ENCODE data around the gene MGRN1.
A peak's percentile ranks its signal among the peaks of the same experiment; 100 is the strongest.
"Not testable (repeated sequence)": the region's sequence is repeated elsewhere in the genome, so short reads cannot be mapped to it uniquely, and the experiment has no call there.

The MGRN1 gene

GRCh38 chr16:4734730-4735535 is 110.3 kb downstream of the MGRN1 start:
- WGBS, 2 experiments, result 16 to 17% methylated on average over 38 of the region's 38 CpGs
- Histone ChIP-seq H3K4me1 (ENCODE audit: control insufficient read depth, insufficient read depth, low read length) (no peaks in the 10 kb centered on the region), H3K9me3 (ENCODE audit: control insufficient read depth, low read length) (no peaks in the 10 kb centered on the region), H3K4me3 (ENCODE audit: insufficient read depth, low read depth, low read length) (peak overlapping the region; percentile 90), H3K27me3 (ENCODE audit: control insufficient read depth, insufficient read depth, low read length, poor library complexity, severe bottlenecking) (no peaks in the 10 kb centered on the region), H3K27ac (ENCODE audit: insufficient read depth, low read depth, low read length, poor library complexity, severe bottlenecking) (peak overlapping the region; percentile 94), H3K36me3 (ENCODE audit: control insufficient read depth, insufficient read depth, low read length) (peaks cover 4% of the 10 kb centered on the region)

- no peaks in the 10 kb centered on the region for H3K4me1 ChIP-seq (ENCODE audit: control insufficient read depth, insufficient read depth, low read length)
- H3K4me3 ChIP-seq (ENCODE audit: insufficient read depth, low read depth, low read length), result no peak overlapping the region
- WGBS, 2 experiments, result 90 to 92% methylated on average over 4 of the region's 4 CpGs
- H3K36me3 ChIP-seq (ENCODE audit: control insufficient read depth, insufficient read depth, low read length), result no peaks in the 10 kb centered on the region
- H3K27me3 ChIP-seq (ENCODE audit: control insufficient read depth, insufficient read depth, low read length, poor library complexity, severe bottlenecking), result no peaks in the 10 kb centered on the region
- no peaks in the 10 kb centered on the region for H3K9me3 ChIP-seq (ENCODE audit: control insufficient read depth, low read length)
- H3K27ac ChIP-seq (ENCODE audit: insufficient read depth, low read depth, low read length, poor library complexity, severe bottlenecking), result no peak overlapping the region
These were observed 111.9 kb downstream of the MGRN1 start for GRCh38 chr16:4736546-4736945.

- Histone ChIP-seq H3K4me1 (ENCODE audit: control insufficient read depth, insufficient read depth, low read length) (no peaks in the 10 kb centered on the region), H3K4me3 (ENCODE audit: insufficient read depth, low read depth, low read length) (no peak overlapping the region)
- 84 to 85% methylated on average over 15 of the region's 15 CpGs for WGBS, 2 experiments
These were observed 112.9 kb downstream of the MGRN1 start for GRCh38 chr16:4737545-4737944.

GRCh38 chr16:4738370-4738769 is 113.7 kb downstream of the MGRN1 start:
- 88 to 92% methylated on average over 5 of the region's 5 CpGs for WGBS, 2 experiments
- H3K4me1 ChIP-seq (ENCODE audit: control insufficient read depth, insufficient read depth, low read length); H3K27me3 ChIP-seq (ENCODE audit: control insufficient read depth, insufficient read depth, low read length, poor library complexity, severe bottlenecking); H3K36me3 ChIP-seq (ENCODE audit: control insufficient read depth, insufficient read depth, low read length); H3K27ac ChIP-seq (ENCODE audit: insufficient read depth, low read depth, low read length, poor library complexity, severe bottlenecking); H3K4me3 ChIP-seq (ENCODE audit: insufficient read depth, low read depth, low read length); H3K9me3 ChIP-seq (ENCODE audit: control insufficient read depth, low read length): not testable (repeated sequence)

More at GRCh38 chr16:4737545-4737944, 112.9 kb downstream of the MGRN1 start:
- Histone ChIP-seq H3K27me3 (ENCODE audit: control insufficient read depth, insufficient read depth, low read length, poor library complexity, severe bottlenecking) (no peaks in the 10 kb centered on the region), H3K9me3 (ENCODE audit: control insufficient read depth, low read length) (no peaks in the 10 kb centered on the region), H3K27ac (ENCODE audit: insufficient read depth, low read depth, low read length, poor library complexity, severe bottlenecking) (no peak overlapping the region), H3K36me3 (ENCODE audit: control insufficient read depth, insufficient read depth, low read length) (no peaks in the 10 kb centered on the region)

Data from ectodermal cell (in vitro differentiated cells).